Activated CD4-positive, alpha-beta T cell treated with anti-CD3 and anti-CD28 coated beads for 4 hours (primary cell): ENCODE results near the gene PDS5A.
"Not testable (repeated sequence)": the region's sequence is repeated elsewhere in the genome, so short reads cannot be mapped to it uniquely, and the experiment has no call there.

Experiments
- DNase-seq, 2 donors: peaks; one replicate each; pipeline ENCODE4 v3.0.0-alpha.2; 2020

The PDS5A gene

DNA sequence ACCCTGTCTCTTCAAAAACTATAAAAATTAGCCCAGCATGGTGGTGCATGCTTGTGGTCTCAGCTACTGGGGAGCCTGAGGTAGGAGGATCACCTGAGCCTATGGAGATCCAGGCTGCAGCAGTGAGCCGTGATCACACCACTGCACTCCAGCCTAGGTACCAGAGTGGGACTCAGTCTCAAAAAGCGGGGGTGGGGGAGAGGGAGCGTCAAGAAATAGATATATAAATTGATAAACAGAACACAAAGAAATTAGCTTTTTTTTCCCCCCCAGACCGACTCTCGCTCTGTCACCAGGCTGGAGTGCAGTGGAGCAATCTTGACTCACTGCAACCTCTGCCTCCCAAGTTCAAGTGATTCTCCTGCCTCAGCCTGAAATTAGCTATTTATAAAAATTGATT is 14.1 kb downstream of the PDS5A start:
- no peak for DNase-seq

DNA sequence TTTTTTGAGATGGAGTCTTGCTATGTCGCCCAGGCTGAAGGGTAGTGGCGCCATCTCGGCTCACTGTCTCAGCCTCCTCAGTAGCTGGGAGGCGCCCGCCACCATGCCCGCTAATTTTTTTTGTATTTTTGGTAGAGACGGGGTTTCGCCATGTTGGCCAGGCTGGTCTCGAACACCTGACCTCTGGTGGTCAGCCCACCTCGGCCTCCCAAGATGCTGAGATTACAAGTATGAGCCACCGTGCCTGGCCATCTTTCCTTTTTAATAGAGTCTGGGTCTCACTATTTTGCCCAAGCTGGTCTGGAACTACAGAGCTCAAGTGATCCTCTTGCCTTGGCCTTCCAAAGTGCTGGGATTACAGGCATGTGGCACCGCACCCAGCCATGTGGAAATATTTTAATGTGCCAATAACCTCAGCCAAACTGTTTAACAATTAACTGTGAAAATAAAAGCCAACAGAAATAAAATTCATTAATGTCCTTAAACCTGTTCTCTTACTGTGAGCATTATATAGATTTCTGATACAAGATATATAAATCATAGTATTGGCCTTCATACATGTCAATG is 16.3 kb downstream of the PDS5A start:
- no peak for DNase-seq

- no peak for DNase-seq
These were observed 26.7 kb downstream of the PDS5A start for GRCh38 chr4:39950861-39951481.

GRCh38 chr4:39947963-39948362 is 29.7 kb downstream of the PDS5A start:
- no peak for DNase-seq

DNA sequence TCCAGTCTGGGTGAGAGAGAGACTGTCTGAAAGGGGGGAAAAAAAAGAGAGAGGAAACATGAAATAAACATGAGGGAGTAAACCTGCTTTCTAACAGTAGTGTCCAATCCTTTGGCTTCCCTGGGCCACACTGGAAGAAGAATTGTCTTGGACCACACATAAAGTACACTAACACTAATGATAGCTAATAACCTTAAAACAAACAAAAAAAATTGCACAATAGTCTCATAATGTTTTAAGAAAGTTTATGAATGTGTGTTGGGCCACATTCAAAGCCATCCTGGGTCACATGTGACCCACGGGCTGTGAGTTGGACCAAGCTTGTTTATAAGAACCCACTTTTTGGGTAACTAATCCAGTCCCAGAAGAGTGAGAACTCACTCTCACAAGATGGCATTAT is 30.3 kb downstream of the PDS5A start:
- DNase-seq: no peak

DNA sequence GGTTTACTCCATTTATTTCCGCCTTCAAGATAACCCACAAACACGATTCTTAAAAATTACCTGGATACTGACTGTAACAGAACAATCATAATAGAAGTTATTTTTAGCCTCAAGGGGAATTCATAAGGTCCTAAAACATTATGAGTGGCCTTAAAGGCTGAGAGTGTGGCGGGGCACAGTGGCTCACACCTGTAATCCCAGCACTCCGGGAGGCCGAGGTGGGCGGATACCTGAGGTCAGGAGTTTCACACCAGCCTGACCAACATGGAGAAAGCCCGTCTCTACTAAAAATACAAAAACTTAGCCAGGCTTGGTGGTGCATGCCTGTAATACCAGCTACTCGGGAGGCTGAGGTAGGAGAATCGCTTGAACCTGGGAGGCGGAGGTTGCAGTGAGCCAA is 33.5 kb downstream of the PDS5A start:
- DNase-seq: not testable (repeated sequence)

GRCh38 chr4:39942507-39942906 is 35.2 kb downstream of the PDS5A start:
- no peak for DNase-seq

GRCh38 chr4:39941682-39942217 is 36.0 kb downstream of the PDS5A start:
- DNase-seq: no peak

DNA sequence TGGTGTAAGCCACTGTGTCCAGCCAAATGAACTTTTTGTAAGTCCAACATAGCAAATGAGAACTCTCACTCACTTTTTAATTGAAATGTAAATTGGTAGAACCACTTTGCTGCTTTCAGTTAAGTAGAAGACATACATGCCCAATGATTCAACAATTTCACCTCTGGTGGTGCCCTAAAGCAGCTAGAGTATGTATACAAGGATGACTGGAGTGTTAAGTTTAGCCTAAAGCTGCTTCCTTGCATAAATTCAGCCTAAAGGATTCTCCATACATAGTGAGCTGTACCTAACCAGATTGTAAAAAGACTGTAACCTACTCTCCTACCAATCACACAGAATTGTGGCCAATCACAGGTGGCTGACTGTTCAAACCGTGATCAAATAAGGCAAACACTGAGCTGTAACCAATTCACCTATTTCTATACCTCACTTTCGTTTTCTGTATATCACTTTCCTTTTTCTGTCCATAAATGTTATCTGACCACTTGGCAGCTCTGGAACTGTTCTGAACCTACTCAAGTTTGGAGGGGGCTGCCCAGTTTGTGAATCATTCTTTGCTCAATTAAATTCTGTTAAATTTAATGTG is 39.9 kb downstream of the PDS5A start:
- DNase-seq: no peak

GRCh38 chr4:39936565-39937418 is 40.9 kb downstream of the PDS5A start:
- no peak for DNase-seq

DNA sequence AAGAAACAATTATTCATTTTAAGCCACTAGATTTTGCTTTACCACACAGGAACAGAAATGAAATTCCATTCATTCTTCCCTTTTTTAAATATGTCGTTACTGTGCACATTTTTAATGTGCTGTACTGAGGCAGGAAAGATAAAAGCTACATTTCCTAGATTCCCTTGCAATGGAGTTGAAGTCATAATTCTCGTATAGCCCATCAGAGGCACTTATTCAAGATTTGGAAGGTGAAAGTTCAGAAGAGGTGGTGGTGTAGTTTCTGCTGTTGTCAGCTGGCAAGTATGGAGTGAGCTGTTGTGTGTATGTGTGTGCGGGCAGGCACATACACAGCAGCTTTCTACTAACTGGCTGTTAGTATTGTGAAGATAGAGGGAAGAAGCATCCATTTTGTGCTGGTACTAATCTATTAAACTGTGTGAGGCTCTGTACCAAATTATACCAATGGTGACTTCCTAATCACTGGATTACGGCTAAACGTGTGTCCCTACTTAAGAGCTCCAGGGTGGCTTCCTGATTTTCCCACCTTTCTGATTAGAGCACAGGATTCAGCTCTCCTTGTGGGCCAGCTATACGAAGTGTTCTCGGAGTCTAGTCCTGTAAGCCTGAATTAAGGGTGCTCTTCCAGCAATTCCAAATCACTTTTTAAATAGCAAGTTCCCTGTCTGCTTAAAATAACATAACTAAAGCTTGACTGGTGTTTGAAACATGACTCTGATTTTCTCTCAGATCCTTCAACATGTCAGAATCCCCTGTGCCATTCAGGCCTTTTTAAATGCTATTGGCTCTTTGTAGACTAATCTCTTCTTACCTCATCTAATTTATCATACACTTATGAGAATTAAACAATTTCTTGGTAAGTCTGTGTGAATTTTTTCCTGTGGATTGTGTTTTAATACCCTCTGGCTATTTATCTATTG is 43.8 kb downstream of the PDS5A start:
- DNase-seq: no peak

GRCh38 chr4:39932776-39933402 is 44.8 kb downstream of the PDS5A start:
- DNase-seq: no peak

DNA sequence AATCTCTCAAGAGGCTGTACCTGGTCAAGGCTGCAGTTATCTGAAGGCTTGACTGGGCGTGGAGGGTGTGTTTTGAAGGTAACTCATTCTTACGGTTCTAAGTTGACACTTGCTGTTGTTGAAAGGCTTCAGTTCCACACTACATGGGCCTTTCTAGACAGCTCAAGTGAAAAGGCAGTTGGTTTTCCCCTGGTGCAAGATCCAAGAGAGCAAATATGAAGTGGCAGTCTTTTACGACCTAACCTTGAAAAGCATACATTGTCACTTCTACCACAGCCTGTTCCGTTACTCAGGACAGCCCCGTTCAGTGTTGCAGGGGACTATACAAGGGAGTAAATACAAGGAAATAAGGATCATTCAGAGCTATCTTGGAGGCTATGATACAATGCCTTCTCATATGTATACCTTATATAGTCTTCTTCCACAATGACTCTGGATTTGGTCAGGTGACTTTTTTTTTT is 46.2 kb downstream of the PDS5A start:
- DNase-seq: no peak

DNA sequence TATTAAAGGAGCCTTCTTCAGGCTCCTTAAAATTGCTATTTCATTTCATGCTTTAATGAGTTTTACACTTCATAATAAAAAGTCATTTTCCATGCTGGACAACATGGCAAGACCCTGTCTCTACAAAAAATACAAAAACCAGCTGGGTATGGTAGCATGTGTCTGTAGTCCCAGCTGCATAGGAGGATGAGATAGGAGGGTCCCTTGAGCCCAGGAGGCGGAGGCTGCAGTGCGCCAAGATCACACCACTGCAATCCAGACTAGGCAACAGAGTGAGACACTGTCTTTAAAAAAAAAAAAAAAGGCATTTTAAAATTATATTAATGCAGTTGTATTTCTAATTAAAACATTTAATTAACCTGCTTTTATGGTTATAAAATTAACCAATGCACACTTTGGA is 49.2 kb downstream of the PDS5A start:
- DNase-seq: no peak

- no peak for DNase-seq
These were observed 53.7 kb downstream of the PDS5A start for GRCh38 chr4:39924014-39924413.

DNA sequence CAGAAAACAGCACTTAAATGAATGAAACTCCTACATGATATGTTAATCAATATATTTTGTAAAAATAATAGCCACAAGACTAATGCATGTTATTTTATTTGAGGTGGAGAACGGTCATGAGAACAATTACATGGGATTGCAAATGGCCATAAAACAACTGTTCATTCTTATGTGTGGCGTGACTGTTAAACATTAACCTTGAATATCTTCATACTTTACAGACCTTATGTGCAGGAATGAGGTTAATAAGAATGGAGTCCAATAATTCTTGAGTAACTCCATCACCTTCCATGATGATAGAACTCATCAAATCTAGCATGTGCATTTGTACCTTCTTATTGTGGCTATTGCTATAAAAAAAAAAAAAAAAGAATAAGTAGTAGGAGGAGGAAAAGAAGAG is 55.3 kb downstream of the PDS5A start:
- no peak for DNase-seq

- DNase-seq: no peak
These were observed 64.2 kb downstream of the PDS5A start for GRCh38 chr4:39913471-39913870.

DNA sequence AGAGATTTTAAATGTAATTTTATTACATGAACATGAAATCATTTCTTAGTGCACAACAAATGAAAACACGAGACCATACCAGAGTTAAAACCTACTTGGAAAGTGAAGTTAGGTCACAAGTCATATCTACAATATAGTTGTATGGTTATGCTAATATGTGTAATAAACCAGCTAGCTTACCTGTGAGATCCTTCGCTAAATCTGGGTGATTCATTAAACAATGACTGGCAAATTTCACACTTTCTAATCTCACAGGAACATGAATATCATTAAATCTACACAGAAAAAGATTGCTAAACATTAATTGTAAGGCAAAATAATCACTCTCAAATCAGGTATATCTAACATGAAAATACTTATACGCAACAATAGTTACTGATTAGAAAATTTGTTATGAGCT is 67.6 kb downstream of the PDS5A start:
- DNase-seq: no peak

DNA sequence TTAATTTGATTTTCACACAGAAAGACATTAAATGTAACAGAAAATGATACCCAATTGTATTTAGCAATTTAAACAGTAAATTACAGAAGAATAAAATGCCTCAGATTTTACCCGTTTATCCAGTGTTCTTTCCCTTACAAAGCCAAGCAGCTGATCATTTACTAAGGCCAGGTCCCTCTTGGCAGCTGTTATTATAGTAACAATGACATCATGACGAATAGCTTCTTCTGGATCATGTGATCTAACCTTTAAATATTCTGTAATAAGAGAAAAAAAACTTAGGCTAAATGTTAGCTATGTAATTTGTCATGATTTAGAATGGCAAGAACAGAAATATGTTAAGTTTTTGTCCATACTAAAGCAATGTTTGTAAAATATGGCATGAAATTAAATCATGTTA is 69.4 kb downstream of the PDS5A start:
- no peak for DNase-seq

DNA sequence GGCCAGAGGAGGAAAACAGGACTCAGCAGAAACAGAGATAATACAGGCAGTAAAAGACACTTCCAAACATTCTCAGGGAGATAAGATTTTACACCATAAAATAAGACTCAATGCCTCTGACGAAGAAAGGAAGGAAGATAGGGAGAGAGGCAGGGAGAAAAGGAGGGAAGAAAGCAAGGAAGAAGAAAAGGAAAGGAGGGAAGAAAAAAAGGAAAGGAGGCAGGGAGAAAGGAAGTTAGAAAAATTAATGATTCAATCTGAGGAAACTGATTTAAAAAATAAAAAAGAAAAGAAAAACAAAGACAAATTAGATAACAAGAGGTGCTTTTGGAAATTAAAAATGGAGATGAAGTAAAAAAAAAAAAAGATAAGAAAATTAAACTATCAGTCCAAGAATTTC is 72.1 kb downstream of the PDS5A start:
- no peak for DNase-seq

GRCh38 chr4:39905019-39905418 is 72.7 kb downstream of the PDS5A start:
- DNase-seq: not testable (repeated sequence)

- DNase-seq: no peak
These were observed 76.7 kb downstream of the PDS5A start for GRCh38 chr4:39900966-39901365.
